Urothelium cell line (cell line): ENCODE results near the gene CYTH2.
"Not testable (repeated sequence)": the region's sequence is repeated elsewhere in the genome, so short reads cannot be mapped to it uniquely, and the experiment has no call there.

ENCODE experiments used
- DNase-seq: peaks from one replicate; pipeline ENCODE4 v3.0.0; 2011; ENCODE audit warnings: low spot score, mixed read lengths
- FAIRE-seq: peaks from 2 replicates; lab custom pipeline; 2011; peaks lifted over from hg19 to GRCh38; lab: Jason Lieb, UNC

Gene CYTH2

DNA sequence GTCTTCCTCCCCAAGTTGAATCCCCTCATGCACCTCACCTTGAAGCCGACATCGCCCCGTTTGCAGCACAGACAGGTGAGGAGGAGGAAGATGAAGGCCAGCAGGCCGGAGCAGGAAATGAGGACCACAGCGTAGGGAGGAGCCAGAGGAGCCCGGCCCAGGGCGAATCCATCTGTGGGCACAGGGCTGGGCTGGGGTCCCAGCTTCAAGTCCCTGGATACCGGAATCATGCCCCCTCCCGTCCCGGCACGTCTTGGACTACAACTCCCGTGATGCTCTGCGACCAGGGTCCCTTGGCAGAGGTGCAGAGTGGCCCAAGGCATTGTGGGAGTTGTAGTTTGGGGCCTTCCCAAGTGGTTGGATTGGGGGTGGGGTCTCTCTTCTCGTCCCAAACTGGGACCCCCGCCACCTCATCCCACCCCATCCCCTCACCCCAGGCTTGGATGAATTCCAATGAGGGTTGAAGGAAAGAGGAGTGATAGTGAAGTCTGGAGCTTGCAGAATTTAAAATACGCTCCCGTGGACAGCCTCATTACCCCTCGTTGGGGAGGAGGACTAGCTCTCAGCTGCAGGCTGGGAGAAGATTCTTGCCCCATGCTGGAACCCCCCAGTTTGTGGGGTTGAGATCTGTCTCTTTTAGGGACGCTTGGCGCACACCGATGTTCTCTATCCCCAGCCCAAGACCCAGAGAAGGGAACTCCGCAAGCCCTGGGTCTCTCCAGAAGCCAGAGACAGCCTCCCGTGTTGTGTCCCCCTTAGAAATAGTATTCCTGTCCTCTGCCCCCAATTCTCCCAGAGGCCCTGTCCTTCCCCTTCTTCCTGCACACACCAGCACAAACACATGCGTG, 41.5 kb downstream of the CYTH2 start:
- FAIRE-seq = no peak
- peak; percentile 60 for DNase-seq

GRCh38 chr19:48511321-48511731, 42.2 kb downstream of the CYTH2 start:
- no peak for FAIRE-seq

DNA sequence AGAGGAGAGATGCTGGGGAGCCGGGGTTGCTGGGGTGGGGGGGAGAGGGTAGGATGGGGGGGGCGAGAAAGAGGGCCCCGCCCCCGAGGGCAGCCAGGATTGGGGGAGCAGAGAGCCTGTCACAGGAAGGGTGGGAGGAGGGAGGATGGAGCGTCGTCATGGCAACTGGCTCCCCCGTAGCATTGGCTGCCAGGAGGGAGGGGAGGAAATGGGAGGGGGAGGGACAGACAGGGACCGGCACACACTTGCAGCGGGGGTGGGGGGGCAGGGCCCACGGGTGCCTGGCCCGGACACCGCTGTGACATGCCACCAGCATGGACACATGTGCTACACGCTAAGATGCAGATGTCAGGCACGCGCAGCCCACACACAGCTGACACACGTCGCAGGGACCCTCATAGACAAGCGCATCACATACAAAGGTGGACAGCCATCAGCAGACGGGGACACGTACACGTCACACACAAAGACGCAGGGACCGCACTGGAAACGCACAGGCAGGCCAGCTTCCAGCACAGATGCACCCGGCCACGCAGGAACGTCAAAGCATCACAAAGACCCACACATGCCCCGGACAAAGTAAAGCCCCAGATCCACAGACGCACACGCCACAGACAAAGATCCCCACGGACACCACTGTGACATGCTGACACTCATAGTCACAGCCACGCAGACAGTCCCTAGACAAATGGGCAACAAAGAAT, 42.8 kb downstream of the CYTH2 start, which contains the start of gene LMTK3:
LMTK3 (minus strand) TSS at position 36 of the 704 bp plus-strand sequence. CDS start 259 bp downstream, outside the sequence.
- peak; percentile 87 for DNase-seq
- peak; percentile 62 for FAIRE-seq

More at GRCh38 chr19:48511321-48511731, 42.2 kb downstream of the CYTH2 start:
- DNase-seq = no peak

- DNase-seq (no peak), FAIRE-seq (peak; percentile 88)
These were observed 43.5 kb downstream of the CYTH2 start for GRCh38 chr19:48512504-48513288.

GRCh38 chr19:48513289-48514122, 44.3 kb downstream of the CYTH2 start:
- DNase-seq (peak; percentile 85), FAIRE-seq (no peak)

- DNase-seq = no peak
- FAIRE-seq = no peak
These were observed 44.9 kb downstream of the CYTH2 start for GRCh38 chr19:48514123-48514458.

DNA sequence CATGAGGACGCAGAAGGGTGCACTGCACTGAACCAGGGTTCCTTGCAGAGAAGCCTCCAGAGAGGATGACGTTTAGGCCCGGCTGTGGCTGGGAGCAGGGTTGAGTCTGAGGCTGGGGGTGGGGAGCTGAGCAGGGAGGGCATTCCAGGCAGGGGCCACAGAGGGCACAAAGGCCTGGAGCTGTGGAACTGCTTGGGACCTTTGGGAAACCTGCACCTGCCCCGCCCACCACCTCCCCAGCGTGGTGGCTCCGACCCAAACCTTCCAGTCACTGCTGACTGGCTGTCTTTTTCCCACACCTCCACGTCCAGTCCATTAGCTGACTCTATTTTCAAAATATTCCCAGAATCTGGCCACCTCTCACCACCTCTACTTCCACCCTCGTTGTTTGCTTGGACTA, 47.4 kb downstream of the CYTH2 start:
- FAIRE-seq (no peak), DNase-seq (no peak)

GRCh38 chr19:48518207-48518606, 49.0 kb downstream of the CYTH2 start:
- FAIRE-seq (no peak), DNase-seq (no peak)

DNA sequence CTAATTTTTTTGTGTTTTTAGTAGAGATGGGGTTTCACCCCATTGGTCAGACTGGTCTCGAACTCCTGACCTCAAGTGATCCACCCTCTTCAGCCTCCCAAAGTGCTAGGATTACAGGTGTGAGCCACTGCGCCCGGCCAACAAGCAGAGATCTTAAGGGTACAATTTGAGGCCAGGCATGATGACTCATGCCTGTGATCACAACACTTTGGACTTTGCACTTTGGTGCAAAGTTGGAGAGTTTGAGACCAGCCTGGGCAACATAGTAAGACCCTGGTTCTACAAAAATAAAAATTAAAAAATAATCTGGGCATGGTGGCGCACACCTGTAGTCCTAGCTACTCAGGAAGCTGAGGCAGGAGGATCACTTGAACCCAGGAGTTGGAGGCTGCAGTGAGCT, 50.3 kb downstream of the CYTH2 start:
- DNase-seq, FAIRE-seq: not testable (repeated sequence)

GRCh38 chr19:48520134-48520533, 51.0 kb downstream of the CYTH2 start:
- FAIRE-seq (no peak), DNase-seq (no peak)

DNA sequence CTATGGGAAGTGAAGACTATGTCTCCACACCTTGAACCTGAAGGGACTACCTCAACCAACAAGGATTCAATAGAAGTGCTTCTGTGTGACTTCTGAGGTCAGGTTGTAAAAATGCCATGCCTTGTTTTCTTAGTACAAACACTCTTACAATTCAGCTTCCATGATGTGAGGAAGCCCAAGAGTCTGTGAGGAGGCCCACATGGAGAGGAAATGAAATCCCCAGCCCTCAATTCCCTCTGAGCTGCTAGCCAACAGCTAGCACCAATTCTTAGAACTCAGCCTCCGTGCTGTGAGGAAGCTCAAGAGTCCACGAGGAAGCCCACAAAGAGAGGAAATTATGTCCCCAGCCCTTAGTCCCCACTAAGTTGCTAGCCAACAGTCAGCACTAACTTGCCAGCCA, 55.1 kb downstream of the CYTH2 start:
- no peak for DNase-seq
- no peak for FAIRE-seq

DNA sequence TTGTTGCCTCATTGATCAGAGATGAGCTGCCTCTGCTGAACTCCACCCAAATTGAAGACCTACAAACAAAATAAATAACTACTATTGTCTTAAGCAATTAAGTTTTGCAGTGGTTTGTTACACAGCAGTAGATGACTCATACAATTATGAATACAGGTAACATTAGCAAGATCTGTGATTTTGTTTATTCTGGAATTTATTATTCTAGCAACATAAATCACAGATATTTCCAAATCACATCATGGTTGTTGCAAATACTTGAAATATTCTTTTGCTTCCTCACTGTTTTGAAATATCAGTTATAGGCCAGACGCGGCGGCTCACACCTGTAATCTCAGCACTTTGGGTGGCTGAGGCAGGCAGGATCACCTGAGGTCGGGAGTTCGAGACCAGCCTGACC, 55.6 kb downstream of the CYTH2 start:
- DNase-seq (no peak), FAIRE-seq (no peak)

- DNase-seq (no peak), FAIRE-seq (no peak)
These were observed 60.0 kb downstream of the CYTH2 start for GRCh38 chr19:48529156-48529555.

- no peak for DNase-seq
- FAIRE-seq = no peak
These were observed 61.0 kb downstream of the CYTH2 start for GRCh38 chr19:48530066-48530720.

GRCh38 chr19:48530770-48531169, 61.6 kb downstream of the CYTH2 start:
- FAIRE-seq = no peak

More at GRCh38 chr19:48530770-48531169, 61.6 kb downstream of the CYTH2 start:
- no peak for DNase-seq
